Glutamatergic neuron (in vitro differentiated cells): Measurements from ENCODE around the gene TUBB4A. TPM values are rescaled to one million over a fixed set of nuclear protein-coding genes. Genes with fewer than 3 reads are reported as not detected.

Experiments used
- DNase-seq: peaks from one replicate; pipeline ENCODE4 v3.0.0; 2022
- H3K27ac Mint-ChIP-seq: one replicate; pipeline ENCODE4 v1.8.0; 2020; ENCODE audit warnings: mild to moderate bottlenecking, mixed read lengths, inconsistent platforms; ENCODE audit not compliant: unreplicated experiment
- H3K27me3 Mint-ChIP-seq: one replicate; pipeline ENCODE4 v1.8.0; 2020; ENCODE audit warnings: mild to moderate bottlenecking, moderate library complexity, mixed read lengths, inconsistent platforms; ENCODE audit not compliant: unreplicated experiment
- H3K36me3 Mint-ChIP-seq: one replicate; pipeline ENCODE4 v1.8.0; 2020; ENCODE audit warnings: mild to moderate bottlenecking, mixed read lengths, inconsistent platforms; ENCODE audit not compliant: unreplicated experiment
- H3K4me1 Mint-ChIP-seq: one replicate; pipeline ENCODE4 v1.8.0; 2020; ENCODE audit warnings: mild to moderate bottlenecking, low read depth, mixed read lengths, inconsistent platforms; ENCODE audit not compliant: unreplicated experiment
- H3K4me3 Mint-ChIP-seq: one replicate; pipeline ENCODE4 v1.8.0; 2020; ENCODE audit warnings: mild to moderate bottlenecking, mixed read lengths, inconsistent platforms; ENCODE audit not compliant: unreplicated experiment
- H3K9me3 Mint-ChIP-seq: one replicate; pipeline ENCODE4 v1.8.0; 2020; ENCODE audit warnings: mild to moderate bottlenecking, moderate library complexity, mixed read lengths, inconsistent platforms; ENCODE audit not compliant: unreplicated experiment
- total RNA-seq: library from RNA; stranded (reverse); fragmentation: NEBNext Ultra II Directional; extraction: Animal tissue kit (Norgen Biotek cat#: 25700); gene quantifications from one replicate; pipeline ENCODE4 v1.2.1, GENCODE V29; 2021; ENCODE audit not compliant: unreplicated experiment
- TF ChIP-seq, protein P1 (sequence below): fragments of 200-600 bp; sonication (generic); IDR thresholded peaks from one replicate; pipeline ENCODE4 v1.5.0; 2021; ENCODE audit not compliant: partially characterized antibody, unreplicated experiment

TUBB4A gene
- total RNA-seq, 1 donor from 2014 or later = 225 TPM

DNA sequence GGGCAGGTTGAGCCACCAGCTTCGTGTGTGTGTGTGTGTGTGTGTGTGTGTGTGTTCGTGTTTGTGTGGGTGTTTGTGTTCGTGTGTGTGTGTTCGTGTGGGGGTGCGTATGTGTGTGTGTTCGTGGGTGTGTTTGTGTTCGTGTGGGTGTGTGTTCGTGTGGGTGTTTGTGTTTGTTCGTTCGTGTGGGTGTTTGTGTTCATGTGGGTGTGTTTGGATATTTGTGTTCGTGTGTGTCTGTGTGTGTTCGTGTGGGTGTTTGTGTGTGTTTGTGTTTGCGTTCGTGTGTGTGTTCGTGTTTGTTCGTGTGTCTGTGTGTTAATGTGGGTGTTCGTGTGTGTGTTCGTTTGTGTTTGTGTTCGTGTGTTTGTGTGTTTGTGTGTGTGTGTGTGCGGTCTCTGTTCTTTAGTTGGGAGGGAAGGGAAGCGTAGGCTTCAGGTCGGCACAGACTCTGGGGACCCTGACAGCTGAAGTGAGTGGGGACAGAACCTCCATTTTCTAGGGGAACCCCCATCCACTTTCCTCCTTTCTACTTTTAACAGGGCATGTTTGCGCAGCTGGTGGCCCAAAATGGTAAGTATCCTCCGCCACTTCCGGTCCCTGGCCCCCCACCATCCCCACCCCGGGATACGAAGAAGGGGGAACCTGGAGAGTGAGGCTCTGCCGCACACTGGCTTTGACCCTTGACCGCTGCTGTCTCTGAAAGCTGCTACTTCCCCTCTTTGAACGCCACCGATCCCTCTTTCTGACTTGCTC lies 30.3 kb upstream of the TUBB4A start:
- Mint-ChIP-seq H3K9me3 (peaks cover 19% of the 10 kb centered on the region), H3K27me3 (peaks cover 20% of the 10 kb centered on the region), H3K36me3 (peaks cover 11% of the 10 kb centered on the region), H3K4me3 (peak overlapping the region; percentile 91), H3K27ac (peak overlapping the region; percentile 15), H3K4me1 (peaks cover 19% of the 10 kb centered on the region)
- DNase-seq = no peak
- TF ChIP-seq, protein P1, sequence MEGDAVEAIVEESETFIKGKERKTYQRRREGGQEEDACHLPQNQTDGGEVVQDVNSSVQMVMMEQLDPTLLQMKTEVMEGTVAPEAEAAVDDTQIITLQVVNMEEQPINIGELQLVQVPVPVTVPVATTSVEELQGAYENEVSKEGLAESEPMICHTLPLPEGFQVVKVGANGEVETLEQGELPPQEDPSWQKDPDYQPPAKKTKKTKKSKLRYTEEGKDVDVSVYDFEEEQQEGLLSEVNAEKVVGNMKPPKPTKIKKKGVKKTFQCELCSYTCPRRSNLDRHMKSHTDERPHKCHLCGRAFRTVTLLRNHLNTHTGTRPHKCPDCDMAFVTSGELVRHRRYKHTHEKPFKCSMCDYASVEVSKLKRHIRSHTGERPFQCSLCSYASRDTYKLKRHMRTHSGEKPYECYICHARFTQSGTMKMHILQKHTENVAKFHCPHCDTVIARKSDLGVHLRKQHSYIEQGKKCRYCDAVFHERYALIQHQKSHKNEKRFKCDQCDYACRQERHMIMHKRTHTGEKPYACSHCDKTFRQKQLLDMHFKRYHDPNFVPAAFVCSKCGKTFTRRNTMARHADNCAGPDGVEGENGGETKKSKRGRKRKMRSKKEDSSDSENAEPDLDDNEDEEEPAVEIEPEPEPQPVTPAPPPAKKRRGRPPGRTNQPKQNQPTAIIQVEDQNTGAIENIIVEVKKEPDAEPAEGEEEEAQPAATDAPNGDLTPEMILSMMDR = no peak

DNA sequence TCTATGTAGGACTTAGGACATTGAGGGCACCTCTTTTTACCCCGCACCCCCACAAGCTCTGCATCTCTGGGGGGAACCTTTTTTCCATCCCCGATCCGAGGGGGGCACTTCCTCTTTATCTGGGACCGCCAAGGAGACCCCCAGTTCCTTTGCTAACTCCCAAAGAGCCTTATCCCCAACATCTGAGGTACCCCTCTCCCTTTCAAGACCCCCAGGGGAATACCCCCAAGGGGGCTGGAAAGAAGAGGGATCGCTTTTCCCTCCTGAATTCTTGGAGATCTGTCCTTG lies 29.8 kb upstream of the TUBB4A start:
- Mint-ChIP-seq H3K4me1 (peaks cover 19% of the 10 kb centered on the region), H3K27ac (peak overlapping the region; percentile 15), H3K36me3 (peaks cover 11% of the 10 kb centered on the region), H3K27me3 (peaks cover 20% of the 10 kb centered on the region), H3K9me3 (peaks cover 16% of the 10 kb centered on the region), H3K4me3 (peak overlapping the region; percentile 91)
- DNase-seq = no peak
- TF ChIP-seq, protein P1 = no peak

DNA sequence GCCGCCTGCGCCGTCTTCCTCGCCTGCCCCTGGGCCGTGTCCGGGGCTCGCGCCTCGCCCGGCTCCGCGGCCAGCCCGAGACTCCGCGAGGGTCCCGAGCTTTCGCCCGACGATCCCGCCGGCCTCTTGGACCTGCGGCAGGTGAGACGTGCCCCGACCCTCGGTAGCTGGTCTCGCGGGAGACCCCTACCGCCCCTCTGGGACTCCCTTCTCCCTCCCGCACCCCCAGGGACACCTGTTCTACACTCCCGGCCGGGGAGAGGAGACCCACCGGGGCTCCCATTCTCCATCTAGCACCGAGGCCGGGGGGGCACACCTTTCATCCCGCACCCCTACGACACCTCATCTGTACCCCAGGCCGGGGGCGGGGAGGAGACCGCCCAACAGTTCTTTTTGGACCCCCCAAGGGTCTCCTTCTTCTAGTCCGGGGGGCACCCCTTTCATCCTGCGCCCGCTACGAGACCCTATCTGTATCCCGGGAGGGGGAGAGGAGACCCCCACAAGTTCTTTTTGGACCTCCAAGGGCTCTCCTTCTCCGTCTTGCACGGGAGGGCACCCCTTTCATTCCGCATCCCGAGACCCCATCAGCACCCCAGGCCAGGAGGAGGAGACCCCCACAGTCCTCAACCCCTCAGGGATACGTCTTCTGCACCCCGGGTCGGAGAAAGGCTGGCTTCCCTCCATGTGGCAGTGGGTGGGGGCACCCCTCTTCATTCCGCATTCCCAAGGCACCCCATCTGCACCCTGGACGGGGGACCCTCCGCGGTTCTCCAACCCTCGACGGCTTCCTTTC lies 29.2 kb upstream of the TUBB4A start:
- TF ChIP-seq, protein P1 = no peak

DNA sequence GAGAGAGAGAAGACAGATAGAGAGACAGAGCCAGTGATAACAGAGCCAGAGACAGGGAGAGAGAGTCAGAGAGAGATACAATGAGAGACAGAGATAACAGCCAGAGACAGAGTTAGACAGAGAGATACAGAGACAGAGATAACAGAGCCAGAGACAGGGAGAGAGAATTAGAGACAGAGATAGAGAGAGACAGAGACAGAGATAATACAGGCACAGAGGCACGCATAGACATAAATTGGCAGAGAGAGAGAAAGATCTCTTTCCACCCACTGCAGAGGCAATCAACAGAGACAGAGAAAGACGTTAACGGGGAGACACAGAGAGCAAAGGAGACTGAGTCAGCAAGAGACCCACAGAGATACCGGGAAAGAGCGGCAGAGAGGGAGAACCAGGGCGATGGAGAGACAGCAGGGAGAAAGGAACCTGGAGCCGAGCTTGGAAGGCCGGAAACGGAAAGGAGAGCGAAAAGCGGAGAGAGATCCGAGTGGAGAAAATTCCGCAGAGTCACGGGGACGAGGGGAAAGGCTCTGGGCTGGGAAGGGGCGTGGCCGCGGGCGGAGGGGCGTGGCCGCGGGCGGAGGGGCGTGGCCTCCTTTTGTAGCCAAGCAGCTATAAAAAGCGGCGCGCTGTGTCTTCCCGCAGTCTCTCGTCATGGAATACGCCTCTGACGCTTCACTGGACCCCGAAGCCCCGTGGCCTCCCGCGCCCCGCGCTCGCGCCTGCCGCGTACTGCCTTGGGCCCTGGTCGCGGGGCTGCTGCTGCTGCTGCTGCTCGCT lies 28.5 kb upstream of the TUBB4A start, which contains the start of gene TNFSF9:
Gene TNFSF9 (plus strand): TSS at position 641 of the 777 bp plus-strand sequence. CDS start 11 bp downstream, at position 652.
- TF ChIP-seq, protein P1 = no peak
- peak within 1 kb of the TSS; percentile 54 for H3K27ac Mint-ChIP-seq
- H3K36me3 Mint-ChIP-seq = peaks cover 11% of the 10 kb centered on the region
- DNase-seq = peak; percentile 91
- peaks cover 20% of the 10 kb centered on the region for H3K27me3 Mint-ChIP-seq
- H3K9me3 Mint-ChIP-seq = peaks cover 16% of the 10 kb centered on the region
- peak within 1 kb of the TSS; percentile 91 for H3K4me3 Mint-ChIP-seq
- peaks cover 19% of the 10 kb centered on the region for H3K4me1 Mint-ChIP-seq

More for the DNA sequence above, 29.2 kb upstream of the TUBB4A start:
- H3K4me3 Mint-ChIP-seq = peak overlapping the region; percentile 91
- peaks cover 20% of the 10 kb centered on the region for H3K27me3 Mint-ChIP-seq
- H3K9me3 Mint-ChIP-seq = peaks cover 16% of the 10 kb centered on the region
- H3K36me3 Mint-ChIP-seq = peaks cover 11% of the 10 kb centered on the region
- H3K27ac Mint-ChIP-seq = no peak overlapping the region
- H3K4me1 Mint-ChIP-seq = peaks cover 19% of the 10 kb centered on the region
- DNase-seq = no peak
